ENCODE data around the gene SMARCD3. TPM values are rescaled to one million over a fixed set of nuclear protein-coding genes. Genes with fewer than 3 reads are reported as not detected.
A peak's percentile ranks its signal among the peaks of the same experiment; 100 is the strongest.

SMARCD3 gene
- total RNA-seq, 1 donor from 2014 or later, result 50.7 TPM

GRCh38 chr7:151275813-151276577 is 27.5 kb upstream of the SMARCD3 start:
- no peak for TF ChIP-seq CTCF (conservative IDR thresholded peaks at IDR 0.05)
- H3K36me3 Mint-ChIP-seq (ENCODE audit: low read depth), result no peaks in the 10 kb centered on the region
- DNase-seq (ENCODE audit: low read depth, low spot score), result no peak
- no peaks in the 10 kb centered on the region for H3K9me3 Mint-ChIP-seq
- no peak overlapping the region for H3K27ac Mint-ChIP-seq (ENCODE audit: unreplicated experiment)
- H3K4me1 Mint-ChIP-seq, result peaks cover 18% of the 10 kb centered on the region
- H3K27me3 Mint-ChIP-seq (ENCODE audit: low read depth), result peaks cover 10% of the 10 kb centered on the region
- peak overlapping the region; percentile 67 for H3K4me3 Mint-ChIP-seq

- no peak for DNase-seq (ENCODE audit: low read depth, low spot score)
- Mint-ChIP-seq H3K27me3 (ENCODE audit: low read depth) (peaks cover 4% of the 10 kb centered on the region), H3K4me3 (peak overlapping the region; percentile 67), H3K9me3 (no peaks in the 10 kb centered on the region), H3K4me1 (peaks cover 18% of the 10 kb centered on the region), H3K27ac (ENCODE audit: unreplicated experiment) (no peak overlapping the region), H3K36me3 (ENCODE audit: low read depth) (no peaks in the 10 kb centered on the region)
- TF ChIP-seq CTCF (conservative IDR thresholded peaks at IDR 0.05), result no peak
Observed at GRCh38 chr7:151274936-151275812, 26.7 kb upstream of the SMARCD3 start.

GRCh38 chr7:151274396-151274795 is 25.9 kb upstream of the SMARCD3 start:
- DNase-seq (ENCODE audit: low read depth, low spot score), result no peak
- peaks cover 4% of the 10 kb centered on the region for H3K27me3 Mint-ChIP-seq (ENCODE audit: low read depth)
- no peaks in the 10 kb centered on the region for H3K9me3 Mint-ChIP-seq
- no peaks in the 10 kb centered on the region for H3K36me3 Mint-ChIP-seq (ENCODE audit: low read depth)
- peaks cover 18% of the 10 kb centered on the region for H3K4me1 Mint-ChIP-seq
- TF ChIP-seq CTCF (conservative IDR thresholded peaks at IDR 0.05), result no peak
- H3K4me3 Mint-ChIP-seq, result peak overlapping the region; percentile 45
- peak overlapping the region; percentile 82 for H3K27ac Mint-ChIP-seq (ENCODE audit: unreplicated experiment)

- H3K4me1 Mint-ChIP-seq, result peaks cover 18% of the 10 kb centered on the region
- H3K4me3 Mint-ChIP-seq, result no peak overlapping the region
- H3K27me3 Mint-ChIP-seq (ENCODE audit: low read depth), result peaks cover 4% of the 10 kb centered on the region
- H3K9me3 Mint-ChIP-seq, result no peaks in the 10 kb centered on the region
- no peaks in the 10 kb centered on the region for H3K36me3 Mint-ChIP-seq (ENCODE audit: low read depth)
- no peak for DNase-seq (ENCODE audit: low read depth, low spot score)
- H3K27ac Mint-ChIP-seq (ENCODE audit: unreplicated experiment), result no peak overlapping the region
- no peak for TF ChIP-seq CTCF (conservative IDR thresholded peaks at IDR 0.05)
Observed at GRCh38 chr7:151273651-151274390, 25.3 kb upstream of the SMARCD3 start.

- DNase-seq (ENCODE audit: low read depth, low spot score), result no peak
- no peaks in the 10 kb centered on the region for H3K27me3 Mint-ChIP-seq (ENCODE audit: low read depth)
- no peak overlapping the region for H3K4me3 Mint-ChIP-seq
- H3K9me3 Mint-ChIP-seq, result no peaks in the 10 kb centered on the region
- H3K27ac Mint-ChIP-seq (ENCODE audit: unreplicated experiment), result no peak overlapping the region
- no peaks in the 10 kb centered on the region for H3K36me3 Mint-ChIP-seq (ENCODE audit: low read depth)
- H3K4me1 Mint-ChIP-seq, result peaks cover 13% of the 10 kb centered on the region
- no peak for TF ChIP-seq CTCF (conservative IDR thresholded peaks at IDR 0.05)
Observed at GRCh38 chr7:151272877-151273276, 24.4 kb upstream of the SMARCD3 start.
